ENCODE data around the gene ZNF438. TPM values are rescaled to one million over a fixed set of nuclear protein-coding genes. Genes with fewer than 3 reads are reported as not detected.

ZNF438 gene
- total and polyA plus RNA-seq, 2 of the 8 experiments (the other 6 are each of a cell fraction or from before 2014, with no cell fraction given): 0.95 to 1.7 TPM

DNA sequence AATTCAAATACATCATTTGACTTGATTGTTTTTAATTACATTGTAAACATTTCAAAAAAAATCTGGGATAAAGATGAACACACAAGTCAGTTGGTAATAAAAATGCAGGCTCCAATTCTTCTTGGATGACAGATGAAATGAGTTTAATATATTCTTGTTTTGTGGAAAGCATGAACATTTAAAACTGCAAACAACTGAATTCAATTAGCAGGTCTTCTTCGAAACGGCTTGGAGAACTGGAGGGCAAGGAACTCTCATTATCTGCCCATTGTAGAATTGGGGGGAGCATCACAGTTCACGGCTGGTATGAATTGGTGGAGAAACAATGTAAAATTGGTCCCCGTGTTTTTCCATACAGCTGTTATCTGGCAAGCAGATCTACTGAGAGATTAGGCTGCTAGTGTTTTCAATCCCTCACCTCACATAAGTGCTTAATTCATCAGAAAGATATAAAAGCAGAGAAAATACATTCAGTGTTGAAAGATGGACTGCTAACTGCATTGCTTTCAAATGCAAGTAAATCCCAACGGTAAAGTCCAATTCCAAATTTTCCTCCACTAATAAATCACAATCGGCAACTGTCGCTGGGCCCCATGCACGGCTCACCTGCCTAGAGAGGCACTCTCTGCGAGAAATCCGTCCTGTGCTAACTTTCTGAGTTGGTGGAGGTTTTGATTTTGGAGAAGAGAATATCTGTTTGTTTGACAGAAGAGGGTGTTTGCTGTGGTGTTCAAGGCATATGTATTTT, 199.5 kb downstream of the ZNF438 start (continued):
- no peak for TF ChIP-seq CHD7 (IDR thresholded peaks at IDR 0.05; ENCODE audit: insufficient replicate concordance, low read length)
